K562 (cell line): Measurements from ENCODE around the gene TXLNB. TPM values are rescaled to one million over a fixed set of nuclear protein-coding genes. Genes with fewer than 3 reads are reported as not detected.

Source experiments
- ATAC-seq: fragments of 200-7000 bp; cut with Tn5 transposase; 3 replicates; pipeline ENCODE4 v1.9.1; 2020; ENCODE audit warnings: moderate library complexity
- BruUV-seq: library from RNA; stranded (reverse); fragments of 400-500 nt; replicated peaks from 2 replicates; lab custom pipeline; 2021; lab: Mats Ljungman, UMichigan
- CTCF ChIA-PET: fragments of 300-600 bp; formaldehyde crosslinking; extraction: SDS; loops from one replicate; lab custom pipeline; 2021; ENCODE audit warnings: low intra/inter-chr PET ratio; lab: Yijun Ruan, JAX
- POLR2A ChIA-PET: fragments of 300-600, 350-650 bp; sonication (Branson Sonifier 250); formaldehyde crosslinking; extraction: SDS; loops from one replicate; lab custom pipeline; 2021; ENCODE audit warnings: antibody characterized with exemption, inconsistent platforms; lab: Yijun Ruan, JAX
- DNase-seq, 4 experiments: peaks; one replicate each; pipeline versions ENCODE4 v3.0.0 to v3.0.0-alpha.2; 2011 to 2018; ENCODE audit warnings: low spot score in 3 of 4, mixed read lengths in 3 of 4; ENCODE audit errors: extremely low read depth in 1 of 4
- FAIRE-seq: peaks from 2 replicates; lab custom pipeline; 2011; peaks lifted over from hg19 to GRCh38; lab: Jason Lieb, UNC
- H2AFZ ChIP-seq: 2 replicates; pipeline ENCODE4 v1.6.0; 2011; ENCODE audit warnings: low read depth, low read length, control low read depth, inconsistent platforms
- H3K27ac ChIP-seq: fragments of 200-600 bp; 3 replicates; pipeline ENCODE4 v1.8.0; 2011; ENCODE audit warnings: low read depth, mild to moderate bottlenecking, control low read depth, inconsistent platforms, low read length, moderate library complexity, mixed read lengths; ENCODE audit errors: extremely low read depth
- H3K27me3 ChIP-seq, 2 experiments: fragments of 300-600 bp in 1 of 2; 2 replicates in 1 of 2; 3 replicates in 1 of 2; pipeline versions ENCODE4 v1.6.0 to v1.8.0; 2011; ENCODE audit warnings: inconsistent platforms in 2 of 2, low read length in 2 of 2, mild to moderate bottlenecking in 1 of 2, mixed read lengths in 1 of 2, moderate library complexity in 1 of 2; ENCODE audit not compliant: control insufficient read depth in 2 of 2, insufficient read depth in 2 of 2
- H3K36me3 ChIP-seq: fragments of 300-600 bp; 3 replicates; pipeline ENCODE4 v1.8.0; 2011; ENCODE audit warnings: mild to moderate bottlenecking, low read length, inconsistent platforms; ENCODE audit not compliant: control insufficient read depth, insufficient read depth
- H3K4me1 ChIP-seq, 2 experiments: fragments of 200-600 bp in 1 of 2; replicated peaks in 1 of 2; 2 replicates in 1 of 2; 3 replicates in 1 of 2; pipeline versions ENCODE4 v1.5.1 to v1.8.0; 2011; ENCODE audit warnings: inconsistent platforms in 2 of 2, low read length in 2 of 2, mild to moderate bottlenecking in 1 of 2, mixed read lengths in 1 of 2, moderate library complexity in 1 of 2; ENCODE audit not compliant: control insufficient read depth in 2 of 2, insufficient read depth in 2 of 2
- H3K4me2 ChIP-seq: 2 replicates; pipeline ENCODE4 v1.6.1; 2011; ENCODE audit warnings: low read length, control low read depth, inconsistent platforms, mixed read lengths; ENCODE audit not compliant: insufficient read depth
- H3K4me3 ChIP-seq: fragments of 200-600 bp; sonication (generic), shearing (Covaris generic); 2 replicates; pipeline ENCODE4 v1.5.1; 2016; ENCODE audit warnings: control low read depth, inconsistent platforms
- H3K79me2 ChIP-seq: fragments of 200-600 bp; 3 replicates; pipeline ENCODE4 v1.8.0; 2011; ENCODE audit warnings: low read length, inconsistent platforms; ENCODE audit not compliant: control insufficient read depth, insufficient read depth
- H3K9ac ChIP-seq, 2 experiments: 2 replicates each; pipeline versions ENCODE4 v1.6.0 to v1.6.1; 2011; ENCODE audit warnings: low read depth in 2 of 2, low read length in 2 of 2, control low read depth in 1 of 2, inconsistent platforms in 1 of 2, mild to moderate bottlenecking in 1 of 2, mixed read lengths in 1 of 2; ENCODE audit not compliant: insufficient read depth in 1 of 2
- H3K9me1 ChIP-seq: one replicate; pipeline ENCODE4 v1.6.0; 2011; ENCODE audit warnings: inconsistent platforms, mild to moderate bottlenecking, low read length, moderate library complexity; ENCODE audit not compliant: control insufficient read depth, insufficient read depth
- H3K9me3 ChIP-seq: replicated peaks from 2 replicates; pipeline ENCODE4 v1.5.1; 2011; ENCODE audit warnings: low read depth, low read length, inconsistent platforms; ENCODE audit not compliant: control insufficient read depth, insufficient read depth
- H4K20me1 ChIP-seq: replicated peaks from 2 replicates; pipeline ENCODE4 v1.6.1; 2011; ENCODE audit warnings: low read length, inconsistent platforms, mixed read lengths; ENCODE audit not compliant: control insufficient read depth, insufficient read depth
- ARID2 ChIP-seq: fragments of 450-650 bp; IDR thresholded peaks from 2 replicates; pipeline ENCODE4 v1.6.1; 2017; ENCODE audit warnings: antibody characterized with exemption, mild to moderate bottlenecking
- ATF3 ChIP-seq, 2 experiments: fragments of 450-650 bp in 1 of 2; sonication (generic) in 1 of 2; formaldehyde crosslinking in 1 of 2; IDR thresholded peaks in 1 of 2; conservative IDR thresholded peaks in 1 of 2; 2 replicates each; pipeline versions ENCODE4 v1.6.1 to v1.8.1; 2016 to 2023; ENCODE audit warnings: mild to moderate bottlenecking in 2 of 2, moderate library complexity in 2 of 2, inconsistent platforms in 1 of 2, missing genetic modification reagents in 1 of 2
- CBX5 ChIP-seq: IDR thresholded peaks from 2 replicates; pipeline ENCODE4 v1.6.1; 2014; ENCODE audit warnings: low read depth, borderline replicate concordance
- CEBPB ChIP-seq: fragments of 450-650 bp; IDR thresholded peaks from 2 replicates; pipeline ENCODE4 v1.6.1; 2016; ENCODE audit warnings: missing genetic modification characterization, missing compliant biosample characterization
- NR2C2 ChIP-seq, 2 experiments: fragments of 200-800 bp in 1 of 2; sonication (Bioruptor generic) in 1 of 2; sonication (generic) in 1 of 2; formaldehyde crosslinking in 1 of 2; IDR thresholded peaks; 2 replicates each; pipeline versions ENCODE4 v1.6.1 to v1.8.0; 2016 to 2022; ENCODE audit warnings: mild to moderate bottlenecking in 1 of 2, missing compliant biosample characterization in 1 of 2, missing genetic modification characterization in 1 of 2, missing genetic modification reagents in 1 of 2
- POLR2AphosphoS5 ChIP-seq: IDR thresholded peaks from 2 replicates; pipeline ENCODE4 v1.6.1; 2011; ENCODE audit warnings: mild to moderate bottlenecking, low read depth, low read length, moderate library complexity; ENCODE audit not compliant: control insufficient read depth, insufficient read depth
- SAP30 ChIP-seq: fragments of 200-600 bp; sonication (generic); IDR thresholded peaks from 2 replicates; pipeline ENCODE4 v1.6.1; 2012; ENCODE audit warnings: borderline replicate concordance, low read depth, mild to moderate bottlenecking, moderate library complexity, low read length, control low read depth, inconsistent platforms; ENCODE audit not compliant: insufficient read depth, poor library complexity, severe bottlenecking
- SUPT5H ChIP-seq: fragments of 450-650 bp; IDR thresholded peaks from 2 replicates; pipeline ENCODE4 v1.6.1; 2016
- TAF9B ChIP-seq: fragments of 450-650 bp; IDR thresholded peaks from 2 replicates; pipeline ENCODE4 v1.6.1; 2018; ENCODE audit warnings: mild to moderate bottlenecking; ENCODE audit not compliant: partially characterized antibody
- TRIM24 ChIP-seq, 2 experiments: fragments of 450-650 bp; IDR thresholded peaks; 2 replicates each; pipeline ENCODE4 v1.6.1; 2016
- ZBTB5 ChIP-seq: fragments of 450-650 bp; IDR thresholded peaks from 2 replicates; pipeline ENCODE4 v1.6.1; 2017; ENCODE audit warnings: antibody characterized with exemption
- ZNF445 ChIP-seq: fragments of 250-450 bp; sonication (Bioruptor Pico); IDR thresholded peaks from 2 replicates; pipeline ENCODE4 v1.4.0; 2020; ENCODE audit warnings: low read depth, mild to moderate bottlenecking, moderate library complexity
- WGBS: fragments of 100-300 bp; shearing (Covaris generic); methylation state at CpG from one replicate; pipeline ENCODE4 v1.1.6; 2016; ENCODE audit warnings: low coverage, mixed read lengths; ENCODE audit not compliant: insufficient coverage; ENCODE audit errors: missing lambda C conversion rate; 5-methylcytosine and 5-hydroxymethylcytosine counted together
- in situ Hi-C: fragments of 300-500 bp; cut with MboI; formaldehyde crosslinking; loops from 4 replicates; pipeline ENCODE4 v1.15.0; 2018; ENCODE audit warnings: inconsistent platforms, mixed read lengths
- intact Hi-C: fragments of 100-400 bp; cut with micrococcal nuclease; formaldehyde crosslinking; loops from 2 replicates; pipeline ENCODE4 v1.14.2; 2022
- polyA plus RNA-seq, 8 experiments: library from polyadenylated mRNA; depleted of rRNA in 4 of 8; stranded (reverse) in 5 of 8; unstranded in 3 of 8; fragments of >200 nt; fragmentation: Nextera tagmentation in 2 of 8; fragmentation: Illumina TruSeq in 1 of 8; extraction: Ambion mirVana in 2 of 8; extraction: Trizol in 1 of 8; gene quantifications; 2 replicates each; pipeline versions ENCODE4 v1.2.1 to v1.2.3, GENCODE V29; 2011 to 2014; ENCODE audit warnings: inconsistent platforms in 1 of 8, missing spikeins in 1 of 8
- total RNA-seq, 7 experiments: library from RNA; depleted of rRNA in 6 of 7; stranded (reverse); fragments of >200 nt in 6 of 7; fragmentation: Illumina TruSeq in 2 of 7; extraction: Trizol in 2 of 7; gene quantifications; 2 replicates each; pipeline versions ENCODE4 v1.2.1 to v1.2.3, GENCODE V29; 2011 to 2021; ENCODE audit warnings: low replicate concordance in 1 of 7

TXLNB gene
- total and polyA plus RNA-seq, 9 of the 15 experiments (the other 6 are each of a cell fraction or from before 2014, with no cell fraction given), result not detected

GRCh38 chr6:139201378-139201777 is 90.4 kb downstream of the TXLNB start:
- Histone ChIP-seq H3K4me2 (no peak overlapping the region), H3K4me3 (no peak overlapping the region), H3K79me2 (no peaks in the 10 kb centered on the region), H2AFZ (no peak overlapping the region), H3K9ac (no peak overlapping the region), H3K27me3 (no peaks in the 10 kb centered on the region), H3K4me1 (no peaks in the 10 kb centered on the region), H3K36me3 (no peaks in the 10 kb centered on the region), H3K27ac (no peak overlapping the region), H3K9me3 (no peaks in the 10 kb centered on the region; the same call in 1 of the 2 replicates), H3K9me1 (no peaks in the 10 kb centered on the region), H4K20me1 (no peaks in the 10 kb centered on the region)
- no peak for FAIRE-seq
- no peak for ATAC-seq
- BruUV-seq, result no TSS peak
- in situ Hi-C loops, result no loop called here
- ChIA-PET POLR2A (interaction anchor here (0.6 to 0.9 kb wide), 2 partner anchors 12 to 17 kb away, joined by 3 read pairs; no protein-coding TSS in a partner anchor), CTCF (no interaction called here)
- DNase-seq, result no peak
- intact Hi-C loops, result no loop called here
- TF ChIP-seq SUPT5H, result no peak
- no peak for TF ChIP-seq POLR2AphosphoS5
- TF ChIP-seq ZNF445 (CRISPR knock-in tag), result no peak
- WGBS, result 0% methylated on average over 4 of the region's 4 CpGs

GRCh38 chr6:139198529-139199288 is 93.1 kb downstream of the TXLNB start:
- BruUV-seq, result no TSS peak
- Histone ChIP-seq H4K20me1 (no peaks in the 10 kb centered on the region), H3K27me3 (no peaks in the 10 kb centered on the region), H3K36me3 (no peaks in the 10 kb centered on the region), H3K9me3 (no peaks in the 10 kb centered on the region), H3K9me1 (no peaks in the 10 kb centered on the region), H3K79me2 (no peaks in the 10 kb centered on the region), H3K4me3 (no peak overlapping the region), H2AFZ (no peak overlapping the region), H3K4me1 (no peaks in the 10 kb centered on the region), H3K27ac (no peak overlapping the region), H3K9ac (no peak overlapping the region), H3K4me2 (no peak overlapping the region)
- ATAC-seq (no peak), FAIRE-seq (no peak), DNase-seq (no peak)
- ChIA-PET POLR2A (no interaction called here), CTCF (no interaction called here)
- in situ Hi-C loops (no loop called here), intact Hi-C loops (no loop called here)
- WGBS, result 0% methylated on average over 4 of the region's 4 CpGs
- TF ChIP-seq CEBPB (tag) (no peak), ZBTB5 (no peak), CBX5 (no peak), SAP30 (no peak), TRIM24 (IDR thresholded peaks at IDR 0.05) (no peak), TAF9B (no peak), NR2C2 (CRISPR knock-in tag; IDR thresholded peaks at IDR 0.05) (no peak), NR2C2 (tag; IDR thresholded peaks at IDR 0.05) (no peak), ATF3 (IDR thresholded peaks at IDR 0.05) (no peak), ATF3 (CRISPR knock-in tag; conservative IDR thresholded peaks at IDR 0.05) (no peak), ARID2 (no peak)
